Superior temporal gyrus (tissue), 1 donor: ENCODE measurements around the gene CPEB3.
"Not testable (repeated sequence)": the region's sequence is repeated elsewhere in the genome, so short reads cannot be mapped to it uniquely, and the experiment has no call there.

Experiments
- DNase-seq: peaks from one replicate; pipeline ENCODE4 v3.0.0-alpha.2; 2016; ENCODE audit errors: extremely low spot score

CPEB3 gene

DNA sequence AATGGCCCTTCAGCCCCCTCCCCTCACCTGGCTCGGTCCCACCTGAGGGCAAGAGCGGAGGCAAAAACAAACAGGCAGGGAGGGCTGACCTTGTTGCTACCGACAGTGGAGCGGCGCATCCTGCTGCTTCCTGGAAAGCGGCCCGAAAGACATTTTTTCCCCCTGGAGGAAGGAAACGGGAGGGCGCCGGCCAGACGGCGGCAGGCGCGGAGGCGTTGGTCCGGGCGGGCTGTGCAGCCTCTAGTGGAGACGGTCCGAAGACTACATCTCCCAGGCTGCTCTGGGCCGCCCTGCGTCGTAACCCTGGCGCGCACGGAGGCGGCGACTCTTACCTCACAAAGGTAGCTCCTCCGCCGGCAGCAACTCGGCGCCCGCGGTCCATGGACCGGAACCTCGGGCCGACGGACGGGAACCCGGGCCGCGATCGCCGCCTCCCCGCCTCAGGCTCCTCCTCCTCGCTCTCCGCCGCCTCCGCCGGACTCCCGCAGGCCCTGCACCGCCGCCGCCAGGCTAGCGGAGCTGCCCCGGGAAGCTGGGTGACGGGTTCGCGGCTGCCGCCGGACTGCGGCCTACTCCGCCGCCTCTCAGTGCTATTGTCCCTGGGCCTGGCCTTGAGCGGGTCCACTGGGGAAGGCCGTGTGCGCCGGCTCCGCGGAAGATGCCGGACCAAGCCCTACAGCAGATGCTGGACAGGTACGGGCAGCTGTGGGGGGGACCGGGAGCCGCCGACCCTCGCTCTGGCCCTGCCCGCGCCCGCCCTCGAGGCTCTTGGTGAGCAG lies at the start of gene CPEB3, which contains the start of gene MARCHF5:
Gene CPEB3 (minus strand): TSS at position 242 of the 779 bp plus-strand sequence. CDS start 50,728 bp downstream, outside the sequence.
Gene MARCHF5 (plus strand): TSS at position 331 of the 779 bp plus-strand sequence. CDS start 328 bp downstream, at position 659.
- DNase-seq = peak; percentile 94

DNA sequence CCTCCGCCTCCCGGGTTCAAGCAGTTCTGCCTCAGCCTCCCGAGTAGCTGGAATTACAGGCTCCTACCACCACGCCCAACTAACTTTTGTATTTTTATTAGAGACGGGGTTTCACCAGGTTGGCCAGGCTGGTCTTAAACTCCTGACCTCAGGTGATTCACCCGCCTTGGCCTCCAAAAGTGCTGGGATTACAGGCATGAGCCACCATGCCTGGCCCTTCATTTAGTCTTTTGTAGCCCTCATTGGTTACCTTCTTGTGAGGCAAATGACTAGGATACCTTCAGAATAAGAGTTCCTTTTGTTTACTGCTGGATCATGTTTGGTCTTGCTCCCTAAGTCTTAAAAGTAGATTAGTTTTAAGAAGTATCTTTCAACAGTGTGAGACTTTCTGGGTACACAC lies 39.0 kb upstream of the CPEB3 start:
- not testable (repeated sequence) for DNase-seq

DNA sequence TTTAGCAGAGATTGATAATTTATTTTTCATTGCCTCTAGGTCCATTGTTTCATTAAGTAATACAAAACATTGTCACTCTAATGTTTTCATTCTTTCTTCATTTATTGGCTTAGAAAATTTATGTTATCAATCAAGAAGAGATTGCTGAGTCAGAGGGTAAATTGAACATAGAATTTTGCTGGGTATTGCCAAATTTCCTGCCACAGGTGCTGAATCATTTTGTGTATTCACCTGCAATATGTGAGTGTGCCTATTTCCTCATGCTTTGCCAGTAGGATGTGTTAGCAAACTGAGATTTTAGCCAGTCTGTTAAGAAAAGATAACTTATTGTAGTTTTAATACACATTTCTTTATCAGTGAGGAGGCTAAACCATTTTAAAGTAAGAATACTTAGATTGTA lies 38.1 kb upstream of the CPEB3 start:
- no peak for DNase-seq

DNA sequence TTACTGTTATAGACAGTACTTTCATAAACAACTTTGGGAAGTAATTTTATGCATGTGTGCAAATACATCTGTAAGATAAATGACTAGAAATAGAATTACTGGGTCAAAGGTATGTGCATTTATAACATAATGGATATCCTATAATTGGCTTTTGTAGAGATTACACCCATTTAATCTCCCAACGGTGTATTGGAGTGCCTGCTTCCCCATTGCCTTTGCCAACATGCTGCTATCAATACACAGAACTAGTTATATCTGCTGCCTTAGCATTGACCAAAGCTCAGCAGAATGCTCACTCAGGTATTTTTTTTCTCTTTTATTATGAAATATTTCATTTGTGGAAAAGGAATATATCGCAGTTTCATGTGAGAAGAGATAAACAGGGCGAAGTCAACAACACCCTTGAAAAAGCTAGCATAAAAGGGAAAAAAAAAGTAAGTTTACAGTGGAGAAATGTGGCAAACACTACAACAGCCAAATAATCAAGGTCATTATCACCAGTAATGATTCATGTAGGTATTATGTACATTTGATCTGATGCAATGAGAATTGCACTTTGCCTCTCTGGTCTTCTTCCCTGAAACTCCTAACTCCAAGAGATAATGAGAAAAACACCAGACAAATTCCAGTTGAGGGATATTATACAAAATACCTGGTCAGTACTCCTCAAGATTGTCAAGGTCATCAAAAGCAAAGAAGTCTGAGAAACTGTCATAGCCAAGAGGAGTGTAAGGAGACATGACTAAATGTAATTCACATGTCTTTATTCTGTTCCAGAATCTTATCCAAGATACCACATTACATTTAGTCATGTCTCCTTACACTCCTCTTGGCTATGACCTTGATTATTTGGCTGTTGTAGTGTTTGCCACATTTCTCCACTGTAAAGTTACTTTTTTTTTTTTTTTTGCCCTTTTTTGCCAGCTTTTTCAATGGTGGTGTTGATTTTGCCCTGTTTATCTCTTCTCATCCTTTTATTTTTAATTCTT lies 36.9 kb upstream of the CPEB3 start:
- no peak for DNase-seq

DNA sequence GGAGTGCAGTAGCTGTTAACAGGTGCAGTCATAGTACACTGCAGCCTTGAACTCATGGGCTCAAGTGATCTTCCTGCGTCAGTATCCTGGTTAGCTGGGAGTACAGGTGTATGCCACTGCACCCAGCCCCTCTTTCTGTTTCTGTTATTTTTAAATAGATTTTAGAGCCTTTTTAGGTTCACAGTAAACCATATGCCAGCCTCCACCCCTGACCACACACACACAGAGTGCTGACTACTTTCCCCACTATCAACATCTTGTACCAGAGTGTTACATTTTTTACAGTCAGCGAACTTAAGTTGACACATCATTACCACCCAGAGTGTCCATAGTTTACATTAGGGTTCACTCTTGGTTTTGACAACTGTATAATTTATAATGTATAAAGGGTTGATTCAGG lies 32.2 kb upstream of the CPEB3 start:
- no peak for DNase-seq

DNA sequence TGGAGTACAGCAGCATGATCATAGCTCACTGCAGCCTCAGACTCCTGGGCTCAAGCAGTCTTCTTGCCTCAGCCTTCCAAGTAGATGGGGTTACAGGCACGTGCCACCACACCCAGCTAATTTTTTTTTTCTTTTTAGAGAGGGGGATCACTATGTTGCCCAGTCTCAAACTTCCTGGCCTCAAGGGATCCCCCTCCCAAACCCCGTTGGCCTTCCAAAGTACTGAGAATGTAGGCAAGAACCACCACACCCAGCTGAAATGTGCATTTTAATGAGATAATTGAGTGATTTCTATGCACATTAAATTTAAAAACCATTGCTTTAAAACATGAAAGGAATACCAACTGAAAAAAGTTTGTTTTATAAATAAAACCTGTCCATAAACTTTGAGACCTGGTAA lies 25.7 kb upstream of the CPEB3 start:
- no peak for DNase-seq

DNA sequence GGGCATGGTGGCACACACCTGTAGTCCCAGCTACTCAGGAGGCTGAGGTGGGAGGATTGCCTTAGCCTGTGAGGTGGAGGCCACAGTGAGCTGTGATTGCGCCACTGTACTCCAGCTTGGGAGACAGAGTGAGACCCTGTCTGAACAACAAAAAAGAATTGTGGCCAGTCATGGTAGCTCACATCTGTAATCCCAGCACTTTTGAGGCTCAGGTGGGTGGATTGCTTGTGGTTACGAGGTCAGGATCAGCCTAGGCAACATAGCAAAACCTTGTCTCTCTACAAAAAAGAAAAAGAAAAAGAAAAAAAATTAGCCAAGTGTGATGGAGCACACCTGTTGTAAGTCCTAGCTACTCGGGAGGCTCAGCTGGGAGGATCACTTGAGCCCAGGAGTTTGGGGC lies 22.9 kb upstream of the CPEB3 start:
- DNase-seq = no peak

DNA sequence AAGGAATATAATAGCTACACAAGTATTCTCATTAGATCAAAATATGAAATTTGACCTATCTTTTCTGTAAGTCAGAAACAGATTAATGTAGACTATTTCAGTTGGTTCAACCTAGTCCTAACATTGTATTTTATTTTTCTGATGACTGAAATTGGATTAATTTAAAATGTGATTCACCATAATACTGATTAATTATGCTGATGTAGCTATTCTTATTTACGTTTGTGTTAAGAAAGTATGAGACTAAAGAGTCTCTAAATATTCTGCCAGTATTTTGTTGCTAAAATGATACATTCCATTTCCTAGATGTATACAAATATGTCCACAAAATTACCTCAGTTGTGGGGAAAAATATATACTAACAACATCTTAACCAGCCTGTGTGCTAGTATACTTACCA lies 18.4 kb upstream of the CPEB3 start:
- no peak for DNase-seq

DNA sequence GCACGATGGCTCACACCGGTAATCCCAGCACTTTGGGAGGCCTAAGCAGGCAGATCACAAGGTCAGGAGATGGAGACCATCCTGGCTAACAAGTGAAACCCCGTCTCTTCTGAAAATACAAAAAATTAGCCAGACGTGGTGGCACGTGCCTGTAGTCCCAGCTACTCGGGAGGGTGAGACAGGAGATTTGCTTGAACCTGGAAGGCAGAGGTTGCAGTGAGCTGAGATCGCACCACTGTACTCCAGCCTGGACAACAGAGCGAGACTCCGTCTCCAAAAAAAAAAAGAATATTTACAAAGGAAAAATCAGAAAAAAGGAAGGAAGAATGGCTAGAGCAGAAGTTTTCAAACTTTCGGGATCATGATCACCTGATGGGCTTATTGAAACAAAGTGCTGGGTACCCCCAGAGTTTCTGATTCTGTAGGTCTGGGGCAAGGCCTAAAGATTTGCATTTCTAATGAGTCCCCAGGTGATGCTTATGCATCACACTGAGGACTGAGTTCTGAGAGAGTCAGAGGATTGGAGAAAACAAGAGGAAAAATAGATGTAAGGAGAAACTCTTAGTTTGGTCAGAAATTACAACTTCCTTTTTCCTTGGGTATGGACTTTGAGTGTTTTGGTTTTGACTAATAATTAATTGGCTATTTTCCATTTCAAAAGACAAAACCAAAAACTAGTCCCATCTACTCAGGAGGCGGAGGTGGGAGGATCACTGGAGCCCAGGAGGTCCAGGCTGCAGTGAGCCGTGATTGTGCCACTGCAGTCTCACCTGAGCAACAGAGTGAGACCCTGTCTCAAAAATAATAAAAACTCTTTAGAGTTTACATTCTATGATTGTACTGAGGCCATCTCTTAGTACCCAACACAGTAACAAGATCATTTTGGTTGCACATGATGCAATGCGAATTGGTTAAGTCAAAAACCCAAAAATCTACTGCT lies 14.5 kb upstream of the CPEB3 start:
- no peak for DNase-seq

DNA sequence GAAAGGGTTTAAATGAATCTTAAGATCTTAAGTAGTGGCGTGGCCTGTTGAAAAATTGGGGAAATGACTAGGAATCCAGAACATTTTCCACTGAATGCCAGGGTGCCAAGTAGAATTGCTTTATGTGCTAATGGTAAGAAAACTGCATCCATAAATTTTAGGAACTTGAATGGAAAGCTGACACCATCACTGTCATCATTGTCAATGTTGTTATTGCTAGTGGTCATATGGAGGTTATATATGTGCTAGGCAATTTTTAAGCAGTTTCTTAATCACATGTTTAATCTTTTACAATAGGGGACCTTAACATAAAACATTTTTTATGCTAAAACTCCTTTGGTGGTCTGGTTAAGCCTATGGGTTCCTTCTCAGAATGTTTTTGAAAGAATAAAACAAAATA lies 13.2 kb upstream of the CPEB3 start:
- DNase-seq = no peak

DNA sequence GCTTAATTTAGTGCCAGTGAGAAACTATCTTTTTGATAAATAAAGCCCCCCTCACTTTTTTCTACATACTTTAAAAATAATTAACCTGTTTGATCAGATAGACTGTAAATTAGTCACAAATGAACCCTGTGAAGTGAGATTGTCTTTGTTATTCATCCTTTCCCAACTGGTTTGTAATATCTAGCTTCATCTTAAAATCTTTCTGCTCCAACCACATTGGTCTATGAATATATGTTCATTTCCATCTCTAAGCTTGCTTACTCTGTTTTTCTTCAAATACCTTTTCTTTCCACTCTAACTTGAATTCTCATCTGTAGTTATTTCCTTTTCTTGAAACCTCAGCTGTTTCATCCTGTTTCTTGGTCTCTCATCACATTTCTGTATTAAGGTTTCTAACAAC lies 12.2 kb upstream of the CPEB3 start:
- no peak for DNase-seq

DNA sequence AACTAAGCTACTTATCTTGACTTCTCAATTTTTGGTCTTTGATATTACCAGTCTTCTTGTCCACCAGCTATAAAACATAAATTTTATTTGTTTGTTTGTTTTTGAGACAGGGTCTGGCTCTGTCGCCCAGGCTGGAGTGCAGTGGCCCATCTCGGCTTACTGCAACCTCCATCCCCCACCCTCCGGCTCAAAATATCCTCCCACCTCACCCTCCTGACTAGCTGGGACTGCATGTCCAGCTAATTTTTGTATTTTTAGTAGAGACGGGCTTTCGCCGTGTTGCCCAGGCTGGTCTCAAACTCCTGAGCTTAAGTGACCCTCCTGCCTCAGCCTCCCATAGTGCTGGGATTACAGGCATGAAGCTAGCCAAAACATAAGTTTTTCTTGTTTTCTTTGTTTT lies 7.6 kb upstream of the CPEB3 start:
- no peak for DNase-seq

DNA sequence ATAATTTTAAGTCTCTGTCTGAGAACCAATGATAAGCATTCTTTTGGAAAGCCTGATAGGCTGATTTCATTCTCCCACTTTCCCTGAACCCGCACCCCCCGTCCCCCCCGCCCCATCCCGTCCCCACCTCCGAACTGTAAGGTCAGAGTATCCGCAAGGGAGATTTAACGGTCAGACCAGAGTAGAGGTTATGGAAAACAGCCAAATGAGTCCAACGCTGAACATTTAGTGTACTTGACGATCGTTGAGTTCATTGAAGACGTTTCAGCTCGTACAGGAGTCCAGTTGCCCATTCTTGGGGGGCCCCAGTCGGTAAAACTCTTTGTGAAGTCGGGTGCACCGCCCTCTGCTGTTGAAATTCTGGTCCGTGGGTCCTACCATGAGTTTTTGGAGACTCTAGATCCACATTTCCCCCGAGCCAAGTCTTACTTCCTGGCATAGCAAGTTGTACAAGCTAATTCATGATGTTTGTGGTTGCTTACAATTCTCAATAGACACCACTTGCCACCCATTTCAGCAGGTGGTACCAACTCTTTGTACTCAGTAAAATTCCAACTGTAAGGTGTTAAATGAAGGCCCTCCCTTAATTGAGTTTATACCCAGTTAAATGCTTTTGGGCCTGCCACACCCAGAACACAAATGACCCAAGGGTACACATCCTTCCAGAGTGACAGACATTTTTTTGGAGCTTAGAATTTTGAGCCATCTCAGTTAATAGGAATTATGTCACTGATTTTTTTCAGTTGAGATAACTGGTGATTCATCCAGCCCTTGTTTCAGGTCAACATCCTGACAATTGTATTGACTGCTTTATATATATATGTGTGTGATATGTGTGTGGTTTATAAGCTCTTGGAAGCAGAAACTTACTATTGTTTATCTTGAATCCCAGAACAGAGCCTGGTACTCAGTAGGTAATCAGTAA lies 1.3 kb upstream of the CPEB3 start:
- peak; percentile 55 for DNase-seq

DNA sequence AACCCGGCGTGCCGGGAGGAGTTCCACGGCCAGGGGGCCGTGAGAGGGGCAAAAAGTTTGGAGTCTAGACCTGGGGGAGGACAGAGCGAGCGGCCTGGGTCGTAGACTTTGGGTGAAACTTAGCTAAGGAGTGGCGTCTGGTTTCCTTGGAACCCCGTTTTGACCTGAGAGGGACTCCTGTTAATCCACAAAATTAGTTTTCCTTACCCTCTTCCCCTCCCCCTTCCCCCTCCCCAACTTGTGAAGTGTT lies 663 bp upstream of the CPEB3 start:
- DNase-seq = no peak

DNA sequence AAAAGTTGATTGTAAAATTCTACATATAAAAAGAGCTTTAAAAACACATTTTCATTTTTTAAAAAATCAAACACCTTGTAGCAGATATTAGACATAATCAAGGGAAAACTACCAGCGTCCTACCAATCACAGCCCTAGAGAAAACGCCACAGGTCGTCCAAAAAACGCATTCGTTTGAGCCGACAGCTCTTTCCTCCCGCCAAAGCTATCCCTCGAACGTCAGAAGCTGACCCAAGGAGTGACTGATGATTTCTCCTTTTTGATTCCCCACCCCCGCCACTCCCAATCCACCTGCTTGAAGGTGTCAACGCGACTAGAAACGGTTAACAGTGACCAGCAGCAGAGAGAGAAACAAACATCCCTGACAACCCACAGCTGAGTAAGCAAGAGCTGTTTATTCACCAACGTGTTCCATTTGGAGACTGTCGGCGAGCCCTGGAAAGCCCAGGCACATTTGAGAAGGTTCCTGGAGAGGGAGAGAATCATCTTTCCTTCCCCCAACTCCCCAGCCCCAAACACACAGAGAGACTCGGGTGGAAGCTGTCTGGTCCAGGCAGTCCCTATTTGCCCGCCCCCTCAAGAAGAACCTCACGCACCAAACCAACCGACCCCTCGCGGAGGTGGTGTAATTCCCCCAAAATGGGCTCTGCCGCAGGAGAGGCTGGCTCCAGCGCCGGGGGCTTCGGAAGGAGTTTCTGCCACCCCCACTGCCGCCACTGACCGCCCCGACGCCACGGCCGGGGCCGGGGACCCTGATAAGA lies 622 bp downstream of the CPEB3 start:
- peak; percentile 54 for DNase-seq

DNA sequence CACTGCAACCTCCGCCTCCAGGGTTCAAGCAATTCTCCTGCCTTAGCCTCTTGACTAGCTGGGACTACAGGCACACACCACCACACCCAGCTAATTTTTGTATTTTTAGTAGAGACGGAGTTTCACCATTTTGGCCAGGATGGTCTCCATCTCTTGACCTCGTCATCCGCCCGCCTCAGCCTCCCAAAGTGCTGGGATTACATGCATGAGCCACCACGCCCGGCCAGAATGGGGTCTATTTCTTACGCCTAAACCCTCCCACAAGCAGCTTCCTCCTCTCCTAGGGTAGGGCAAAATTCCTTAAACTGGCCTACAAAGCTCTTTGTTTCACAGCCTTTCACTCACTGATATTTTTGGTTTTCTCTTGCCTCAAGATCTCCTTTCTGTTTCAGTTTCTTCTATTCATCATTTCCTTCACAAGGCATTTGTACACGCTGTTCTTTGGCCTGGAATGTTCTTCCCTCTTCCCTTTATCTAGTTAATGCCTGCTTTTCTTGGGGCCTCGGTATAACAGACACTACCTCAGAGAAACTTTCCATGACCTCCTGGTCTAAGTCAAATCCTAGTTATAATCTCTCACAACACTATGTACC lies 6.7 kb downstream of the CPEB3 start:
- DNase-seq = peak; percentile 29

DNA sequence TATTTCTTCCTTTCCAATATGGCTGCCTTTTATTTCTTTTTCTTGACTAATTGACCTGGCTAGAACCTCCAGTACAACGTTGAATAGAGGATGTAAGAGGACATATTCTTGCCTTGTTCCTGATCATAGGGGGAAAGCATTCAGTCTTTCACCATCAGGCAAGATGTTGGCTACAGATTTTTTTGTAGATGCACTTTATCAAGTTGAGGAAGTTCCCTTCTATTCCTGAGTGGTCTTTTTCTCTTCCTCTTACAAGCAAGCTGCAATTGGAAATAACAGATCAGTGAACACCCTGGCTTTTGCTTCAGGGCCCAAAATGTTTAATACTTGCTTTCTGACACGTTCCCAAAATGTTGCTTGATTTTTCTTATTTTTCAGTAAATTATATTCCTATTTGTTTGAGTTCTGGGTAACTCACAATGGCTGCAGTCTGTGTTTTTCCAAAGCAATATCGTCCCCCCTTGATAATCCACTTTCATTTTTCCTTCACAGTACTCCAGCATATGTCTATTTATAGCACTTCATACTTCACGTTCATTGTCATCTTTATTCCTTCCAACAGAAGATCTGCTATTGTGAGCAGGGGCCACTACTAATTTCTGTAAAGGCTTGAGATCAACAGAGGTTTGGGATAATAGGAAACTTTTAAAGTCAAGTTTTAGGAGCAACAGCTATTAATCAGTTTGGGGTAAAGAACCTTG lies 11.7 kb downstream of the CPEB3 start:
- no peak for DNase-seq

DNA sequence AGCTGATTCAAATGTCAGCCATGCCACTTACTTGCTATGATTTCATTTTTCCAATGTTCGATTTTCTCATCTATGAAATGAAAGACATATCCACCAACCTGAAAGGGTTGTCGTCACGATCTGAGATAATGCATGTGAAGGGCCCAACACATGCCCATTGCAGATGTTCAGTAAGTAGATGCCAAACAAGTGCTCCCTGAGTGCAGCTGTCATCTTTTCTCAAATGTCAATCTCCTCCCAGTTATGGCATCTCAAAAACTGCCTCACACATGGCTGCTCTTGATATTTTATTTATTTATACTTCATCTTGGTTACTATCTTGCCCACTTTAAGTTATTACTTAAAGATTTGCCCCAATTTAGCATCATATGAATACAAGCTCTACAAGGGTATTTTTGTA lies 16.8 kb downstream of the CPEB3 start:
- no peak for DNase-seq

DNA sequence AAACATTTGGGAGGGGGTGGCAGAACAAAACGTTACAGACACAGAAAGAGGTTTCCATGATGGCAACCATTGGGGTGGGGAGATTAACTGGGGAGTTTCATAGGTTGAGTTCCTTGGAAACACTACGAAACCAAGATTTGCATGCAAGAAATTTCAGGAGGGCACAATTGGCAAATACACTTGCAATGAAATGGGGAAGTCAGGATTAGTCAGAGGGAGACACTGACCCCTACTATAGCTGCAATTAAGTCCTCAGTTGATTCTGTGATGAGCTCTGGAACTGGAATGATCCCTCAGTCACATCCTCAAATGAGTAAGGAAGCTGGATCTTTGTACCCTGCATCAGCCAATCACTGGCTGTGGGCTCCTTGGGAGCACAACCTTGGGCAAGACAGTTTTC lies 22.1 kb downstream of the CPEB3 start:
- DNase-seq = no peak
